Upper lobe of left lung (tissue), 4 donors: ENCODE data around the gene ZNF155.

Experiments
- CTCF ChIP-seq, 6 experiments: fragments of 450-650 bp in 4 of 6; fragments of 200-600 bp in 2 of 6; sonication (generic) in 2 of 6; IDR thresholded peaks; one replicate each; pipeline ENCODE4 v1.5.1; 2016 to 2019; ENCODE audit warnings: antibody characterized with exemption in 6 of 6
- EP300 ChIP-seq, 4 donors: sonication (generic); formaldehyde crosslinking; IDR thresholded peaks; one replicate each; pipeline ENCODE4 v1.5.1; 2017; ENCODE audit warnings: antibody characterized with exemption in 4 of 4, control low read depth in 2 of 4
- POLR2AphosphoS5 ChIP-seq, 2 donors: sonication (generic); formaldehyde crosslinking; IDR thresholded peaks; one replicate each; pipeline ENCODE4 v1.5.1; 2017; ENCODE audit warnings: antibody characterized with exemption in 2 of 2

GRCh38 chr19:43941209-43941608 lies 42.8 kb upstream of the ZNF155 start:
- TF ChIP-seq CTCF (IDR thresholded peaks at IDR 0.05) (no peak), EP300 (IDR thresholded peaks at IDR 0.05) (no peak), POLR2AphosphoS5 (IDR thresholded peaks at IDR 0.05) (no peak)
